Epithelial cell of prostate (primary cell): ENCODE data around the gene SORCS2.

Experiments used
- DNase-seq: peaks from one replicate; pipeline ENCODE4 v3.0.0-alpha.2; 2011; ENCODE audit warnings: low read depth, low spot score
- H3K27ac ChIP-seq: fragments of 450-650 bp; 2 replicates; pipeline ENCODE4 v1.5.1; 2017; ENCODE audit warnings: mild to moderate bottlenecking

The SORCS2 gene

DNA sequence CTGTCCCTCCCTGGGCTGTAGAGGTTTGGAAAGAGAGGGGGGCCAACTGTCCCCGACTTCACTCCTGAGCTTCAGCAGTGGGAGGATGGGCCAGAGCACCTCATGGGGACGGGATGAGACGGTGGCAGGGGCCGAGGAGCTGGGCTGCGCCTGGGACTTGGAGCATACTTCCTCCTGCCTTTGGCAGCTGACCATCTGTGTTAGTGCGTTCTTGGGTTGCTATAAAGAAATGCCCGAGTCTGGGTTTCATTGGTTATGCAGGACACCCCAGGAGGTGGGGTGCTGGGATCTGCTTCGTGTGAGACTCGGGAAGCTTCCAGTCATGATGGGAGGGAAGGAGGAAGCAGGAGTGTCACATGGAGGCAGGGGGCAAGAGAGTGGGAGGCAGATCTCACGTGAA lies 235.0 kb downstream of the SORCS2 start:
- no peak overlapping the region for H3K27ac ChIP-seq
- DNase-seq: no peak

DNA sequence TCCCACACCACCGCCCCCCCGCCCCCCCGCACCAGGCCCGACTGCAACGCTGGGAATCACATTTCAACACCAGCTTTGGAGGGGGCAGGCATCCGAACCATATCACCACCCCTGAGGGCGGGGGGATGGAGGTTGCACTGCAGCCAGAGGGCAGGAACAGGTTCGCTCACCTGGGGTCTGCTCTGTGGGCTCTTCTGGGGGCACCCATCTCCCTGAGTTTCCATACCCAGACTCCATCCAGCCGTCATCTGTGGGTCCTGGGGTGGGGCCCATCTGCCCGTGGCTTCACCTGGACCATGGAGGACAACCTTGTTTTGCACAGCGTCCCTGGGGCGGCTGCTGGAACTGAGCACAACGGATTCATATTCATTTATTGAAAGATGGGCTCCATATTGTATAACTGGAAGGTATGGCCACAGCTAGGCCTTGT lies 235.5 kb downstream of the SORCS2 start:
- no peak overlapping the region for H3K27ac ChIP-seq

DNA sequence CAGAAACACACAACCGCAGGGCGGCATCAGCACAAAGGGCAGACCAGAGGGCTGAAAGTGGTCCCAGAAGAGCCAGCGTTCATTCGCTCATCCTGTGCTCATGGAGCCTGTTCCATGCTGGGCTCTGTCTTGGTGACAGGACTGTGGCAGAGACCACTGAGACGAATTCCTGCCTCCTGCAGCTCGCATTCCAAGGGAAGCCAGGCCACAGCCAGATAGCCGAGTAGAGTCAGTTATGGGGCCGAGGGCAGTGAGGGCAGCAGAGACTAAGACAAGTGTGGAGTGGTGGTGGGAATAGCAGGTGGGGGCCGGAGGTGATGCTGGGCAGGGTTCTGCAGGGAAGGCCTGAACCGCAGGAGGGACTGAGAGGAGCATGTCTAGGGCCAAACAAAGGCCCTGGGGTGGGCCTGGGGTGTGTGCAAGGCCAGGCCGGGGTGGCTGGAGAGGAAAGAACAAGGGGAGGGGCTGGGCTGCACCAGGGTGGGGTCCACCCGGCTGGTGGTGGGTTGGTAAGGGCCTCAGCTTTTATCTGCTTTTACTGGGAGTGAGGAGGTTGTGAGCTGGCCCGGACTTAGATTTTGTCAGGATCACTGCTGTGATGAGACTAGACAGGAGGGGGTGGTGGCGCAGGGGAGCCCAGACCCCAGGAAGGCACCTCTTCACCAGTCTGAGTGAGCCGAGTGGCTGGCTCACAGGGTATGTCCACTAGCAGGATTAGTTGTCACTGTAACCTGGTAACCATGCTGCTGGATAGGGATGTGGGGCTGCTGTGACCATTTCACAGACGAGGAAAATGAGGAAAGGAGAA lies 236.1 kb downstream of the SORCS2 start:
- DNase-seq: no peak
- H3K27ac ChIP-seq: no peak overlapping the region

More for the DNA sequence above, 235.5 kb downstream of the SORCS2 start:
- DNase-seq: no peak

DNA sequence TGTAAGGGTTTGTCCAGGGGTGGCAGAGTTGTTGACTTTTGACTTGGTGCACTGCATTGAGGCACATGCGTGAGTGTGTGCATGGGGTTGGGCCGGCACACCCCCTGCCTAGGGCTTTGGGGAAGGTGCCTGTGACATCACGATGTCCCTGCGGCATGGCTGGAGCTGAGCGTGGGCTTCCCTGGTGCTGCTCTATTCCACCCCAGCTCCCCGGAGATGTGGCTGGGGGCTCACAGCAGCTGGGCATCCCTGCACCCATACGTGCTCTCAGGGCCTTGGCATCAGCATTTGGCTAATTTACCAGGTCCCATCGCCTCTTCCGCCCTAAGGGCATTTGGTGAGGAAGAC lies 236.7 kb downstream of the SORCS2 start:
- no peak overlapping the region for H3K27ac ChIP-seq
- DNase-seq: no peak

DNA sequence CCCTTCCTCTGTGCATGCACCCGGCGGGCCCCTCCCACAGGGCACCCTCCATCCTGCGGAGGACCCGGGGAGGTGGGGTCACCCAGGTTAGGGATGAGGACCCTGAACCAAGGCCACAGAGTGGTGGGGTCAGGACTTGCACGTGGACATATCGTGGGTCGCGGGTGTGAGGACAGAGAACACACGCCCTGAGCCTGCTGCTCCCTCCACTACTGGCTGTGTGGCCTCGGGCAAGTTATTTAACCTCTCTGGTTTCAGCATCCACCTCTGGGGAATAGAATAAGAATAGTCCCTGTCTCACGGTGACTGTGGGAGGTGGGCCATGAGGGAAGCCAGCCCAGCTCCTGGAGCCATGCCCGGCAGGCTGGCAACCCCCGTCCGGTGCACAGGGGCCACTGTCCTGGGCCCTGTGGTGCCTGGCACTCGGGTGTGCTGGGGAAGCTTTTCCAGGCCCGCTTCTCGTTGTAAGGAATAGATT lies 237.3 kb downstream of the SORCS2 start:
- no peak for DNase-seq
- no peak overlapping the region for H3K27ac ChIP-seq

DNA sequence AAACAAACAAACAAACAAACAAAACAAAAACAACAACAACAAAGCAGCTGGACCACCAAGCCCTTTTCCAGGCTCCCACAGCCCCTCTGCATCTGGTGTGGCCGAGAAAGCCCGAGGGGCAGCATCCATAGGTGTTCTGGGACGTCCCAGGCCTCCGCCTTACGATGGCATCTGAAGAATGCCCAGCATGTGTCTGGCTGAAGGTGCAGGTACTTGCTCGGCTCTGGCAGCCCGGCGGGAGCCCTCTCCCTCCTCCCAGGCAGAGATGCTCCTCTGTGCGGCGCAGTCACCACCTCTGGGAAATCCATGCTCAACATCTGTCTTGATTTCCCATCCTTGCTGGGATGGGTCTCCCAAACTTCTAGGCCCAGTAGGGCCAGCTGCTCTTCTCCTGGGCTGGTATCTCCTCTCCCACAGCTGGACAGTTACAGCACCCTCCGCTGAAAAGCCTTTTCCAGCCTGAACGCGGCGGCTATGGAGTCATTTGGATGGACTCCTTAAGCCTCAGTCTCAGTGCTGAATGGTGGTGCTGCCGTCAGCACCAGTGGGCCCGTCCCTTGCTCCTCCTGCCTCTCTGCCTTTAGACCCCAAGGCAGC lies 238.1 kb downstream of the SORCS2 start:
- no peak for DNase-seq
- no peak overlapping the region for H3K27ac ChIP-seq

DNA sequence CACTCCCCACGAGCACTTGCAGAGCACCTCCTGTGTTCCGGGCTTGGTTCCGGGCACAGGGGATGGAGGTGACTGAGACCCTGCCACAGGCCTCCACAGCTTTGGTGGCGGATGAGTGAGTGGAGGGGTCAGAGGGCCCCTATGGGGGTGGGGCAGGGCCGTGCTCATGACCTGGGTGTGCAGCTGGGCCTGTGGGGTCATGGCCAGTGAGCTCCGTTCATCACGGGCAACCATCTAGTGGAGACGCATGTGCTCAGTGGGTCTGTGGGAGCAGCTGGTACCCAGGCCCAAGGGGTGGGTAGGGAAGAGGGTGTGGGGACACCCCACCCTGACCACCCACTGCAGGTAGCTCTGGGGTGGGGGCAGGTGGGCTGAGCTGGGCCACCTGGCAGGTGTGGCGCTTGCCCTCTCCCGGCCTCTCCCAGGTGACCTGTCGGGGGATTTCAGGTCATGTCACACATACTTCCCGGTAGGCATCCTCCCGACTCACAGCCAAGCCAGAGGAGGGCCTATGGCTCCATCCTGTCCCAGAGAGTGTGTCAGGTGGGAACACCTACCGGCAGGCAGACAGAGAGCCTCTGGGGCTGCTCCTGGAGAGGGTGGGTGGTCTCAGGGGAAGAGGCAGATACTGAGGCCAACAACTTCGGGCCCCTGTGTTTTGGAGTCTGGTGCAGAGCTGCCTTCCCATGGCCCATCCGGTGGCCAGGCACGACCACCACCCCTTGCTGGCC lies 238.8 kb downstream of the SORCS2 start:
- H3K27ac ChIP-seq: no peak overlapping the region
- DNase-seq: no peak

DNA sequence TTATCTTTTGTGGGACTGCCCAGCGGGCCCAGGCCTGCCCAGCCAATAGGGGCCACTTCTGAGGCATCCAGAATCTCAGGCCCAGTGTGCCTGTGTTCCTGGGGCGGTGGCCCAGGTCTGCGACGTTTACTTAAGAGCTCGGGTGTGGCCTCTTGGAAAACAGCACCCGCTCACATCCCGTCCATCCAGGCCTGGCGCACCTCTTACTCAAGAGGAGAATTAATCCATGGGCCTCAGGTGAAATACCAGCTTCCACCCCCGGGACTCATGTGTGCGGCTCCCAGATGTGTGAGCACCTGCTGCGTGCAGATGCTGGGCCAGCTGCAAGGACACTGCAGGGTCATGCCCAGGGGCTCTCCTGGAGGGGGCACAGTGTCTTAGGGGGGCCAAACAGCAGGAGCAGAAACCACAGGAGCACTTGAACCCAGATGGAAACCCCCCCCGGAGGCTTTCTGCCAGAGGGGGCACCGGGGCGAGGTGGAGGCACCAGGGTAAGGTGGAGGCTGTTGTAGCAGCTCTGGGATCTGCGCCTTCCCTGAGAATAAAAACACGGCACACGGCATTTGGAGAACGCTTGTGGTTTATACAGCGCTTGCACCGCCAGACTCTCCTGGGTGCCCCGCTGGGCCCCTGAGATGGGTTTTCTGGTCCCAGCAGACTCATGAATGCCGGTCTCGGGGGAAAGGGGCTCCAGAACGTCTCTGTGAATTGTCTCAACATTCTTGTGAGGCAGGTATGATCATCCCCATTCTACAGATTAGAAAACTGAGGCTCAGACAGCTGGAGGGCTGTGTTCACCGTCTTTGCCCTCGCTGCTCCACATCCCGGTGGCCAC lies 239.6 kb downstream of the SORCS2 start:
- H3K27ac ChIP-seq: no peak overlapping the region
- no peak for DNase-seq

DNA sequence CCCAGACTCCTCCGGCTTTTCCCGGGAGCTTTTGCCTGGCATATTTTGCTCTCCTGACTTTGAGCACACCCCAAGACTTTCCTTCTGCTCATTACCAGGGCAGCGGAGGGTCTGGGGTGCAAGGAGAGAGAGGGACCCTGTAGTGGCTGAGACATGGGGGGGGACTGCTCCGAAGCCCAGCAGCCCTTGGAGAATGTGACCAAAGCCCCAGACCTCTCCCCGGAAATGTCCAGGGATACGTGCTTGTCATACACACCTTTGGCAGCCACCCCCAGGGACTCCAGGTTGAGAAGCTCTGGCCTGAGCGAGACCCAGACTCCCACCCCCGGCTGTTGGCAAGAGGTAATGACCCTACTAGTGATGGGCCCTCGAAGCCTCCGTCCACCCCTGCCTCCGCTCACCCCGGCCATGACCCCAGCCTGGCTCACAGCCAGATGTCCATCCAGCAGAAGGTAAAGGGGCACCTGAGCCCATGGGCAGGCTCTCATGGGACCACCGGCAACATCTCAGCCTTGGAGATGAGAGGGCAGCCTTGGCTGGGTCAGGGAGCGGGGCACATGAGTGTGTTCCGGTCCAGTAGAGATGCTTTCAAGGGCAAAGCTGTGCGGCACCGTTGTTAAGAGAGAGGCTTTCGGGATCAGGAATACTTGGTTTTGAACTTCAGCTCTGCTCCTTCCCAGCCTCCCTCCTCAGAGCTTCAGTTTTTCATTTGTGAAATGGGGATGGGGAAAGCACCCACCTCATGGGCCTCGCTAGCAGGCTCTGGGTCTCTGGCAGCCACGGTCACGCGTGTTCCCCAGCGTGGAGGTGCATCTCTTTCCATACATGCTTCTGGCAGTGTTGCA lies 240.4 kb downstream of the SORCS2 start:
- no peak overlapping the region for H3K27ac ChIP-seq
- DNase-seq: no peak

DNA sequence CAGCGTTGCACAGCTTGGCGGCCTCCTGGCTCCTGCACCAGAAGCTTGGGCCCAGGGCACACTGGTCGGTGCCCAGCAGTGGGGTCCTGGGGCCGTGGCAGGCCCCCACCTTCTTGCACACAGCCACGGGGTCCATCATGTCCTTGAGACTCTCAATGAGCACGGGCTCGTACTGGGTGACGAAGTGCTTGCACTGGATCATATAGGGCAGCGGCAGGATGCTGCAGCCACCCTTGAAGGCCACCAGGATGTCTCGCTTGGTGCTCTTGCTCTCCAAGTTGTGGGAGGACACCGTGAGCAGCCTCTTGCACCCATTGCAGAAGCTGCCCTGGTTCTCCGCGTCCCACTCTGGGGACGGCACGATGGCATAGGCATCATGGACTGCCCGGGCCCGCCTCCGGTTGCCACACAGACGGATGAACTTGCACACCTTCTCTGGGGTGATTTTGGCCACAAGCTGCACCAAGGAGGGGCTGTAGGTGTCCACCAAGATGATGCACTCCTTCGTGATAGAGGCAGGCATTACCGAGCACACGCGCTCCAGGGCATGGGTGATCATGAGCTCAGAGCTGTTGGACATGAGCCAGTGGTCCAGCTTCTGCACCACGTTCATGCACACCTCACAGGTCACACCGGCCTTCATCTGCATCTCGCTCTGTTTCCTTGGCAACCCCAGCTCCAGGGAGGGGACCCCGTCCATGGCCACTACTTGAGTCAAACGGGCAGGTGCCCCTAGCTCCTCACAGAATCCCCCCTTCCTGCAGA lies 241.2 kb downstream of the SORCS2 start:
- H3K27ac ChIP-seq: no peak overlapping the region
- DNase-seq: no peak

DNA sequence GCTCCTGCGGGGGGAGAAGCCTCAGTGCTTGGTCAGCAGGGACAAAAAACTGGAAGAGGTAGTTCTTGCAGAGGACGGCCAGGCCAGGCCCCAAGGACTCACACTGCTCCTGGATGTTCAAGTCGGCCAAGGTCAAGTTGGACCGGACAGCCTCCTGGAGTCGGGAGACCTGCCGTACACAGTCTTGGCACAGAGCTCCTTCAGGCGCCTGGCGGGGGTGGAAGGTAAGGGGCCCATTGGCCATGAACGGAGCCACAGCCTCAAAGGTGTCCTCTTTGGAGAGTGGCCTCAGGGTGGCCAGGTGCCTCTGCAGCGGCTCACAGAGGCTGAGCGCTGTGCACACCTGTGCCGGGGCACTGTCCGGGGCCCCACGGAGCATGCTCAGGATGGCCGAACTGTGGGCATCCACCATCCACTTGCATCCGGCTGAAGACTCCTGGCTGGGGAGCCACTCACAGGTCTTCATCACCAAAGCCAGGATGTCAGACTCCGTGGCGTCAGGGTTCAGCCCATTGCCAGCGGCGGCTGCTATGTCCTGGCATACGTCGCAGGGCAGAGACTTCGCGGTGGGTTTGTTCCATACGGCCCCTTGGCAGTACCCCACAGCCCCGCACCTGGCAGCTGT lies 241.9 kb downstream of the SORCS2 start:
- no peak overlapping the region for H3K27ac ChIP-seq
- DNase-seq: no peak

DNA sequence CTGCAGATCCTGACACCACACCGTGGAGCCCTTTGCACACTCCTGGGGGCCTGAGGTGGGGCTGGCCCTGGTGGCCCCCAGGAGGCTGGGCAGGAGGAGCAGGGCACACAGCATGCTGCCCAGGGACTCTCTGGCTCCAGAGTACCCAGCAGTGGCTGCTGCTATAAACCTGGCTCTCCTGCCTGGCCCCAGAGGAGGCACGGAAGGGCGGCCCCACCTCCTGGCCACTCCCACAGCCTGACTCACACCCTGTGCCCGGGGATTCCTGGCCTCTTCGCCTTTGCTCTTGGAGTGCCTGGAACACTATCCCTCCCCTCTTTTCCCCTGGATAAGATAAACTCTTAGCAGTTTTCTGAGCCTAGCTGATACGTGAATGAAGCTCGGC lies 242.4 kb downstream of the SORCS2 start, which contains the start of gene PSAPL1:
PSAPL1 (minus strand) TSS at position 165 of the 385 bp plus-strand sequence; CDS start at position 114, 51 bp downstream.
- DNase-seq: no peak
- no peak within 1 kb of the TSS for H3K27ac ChIP-seq

DNA sequence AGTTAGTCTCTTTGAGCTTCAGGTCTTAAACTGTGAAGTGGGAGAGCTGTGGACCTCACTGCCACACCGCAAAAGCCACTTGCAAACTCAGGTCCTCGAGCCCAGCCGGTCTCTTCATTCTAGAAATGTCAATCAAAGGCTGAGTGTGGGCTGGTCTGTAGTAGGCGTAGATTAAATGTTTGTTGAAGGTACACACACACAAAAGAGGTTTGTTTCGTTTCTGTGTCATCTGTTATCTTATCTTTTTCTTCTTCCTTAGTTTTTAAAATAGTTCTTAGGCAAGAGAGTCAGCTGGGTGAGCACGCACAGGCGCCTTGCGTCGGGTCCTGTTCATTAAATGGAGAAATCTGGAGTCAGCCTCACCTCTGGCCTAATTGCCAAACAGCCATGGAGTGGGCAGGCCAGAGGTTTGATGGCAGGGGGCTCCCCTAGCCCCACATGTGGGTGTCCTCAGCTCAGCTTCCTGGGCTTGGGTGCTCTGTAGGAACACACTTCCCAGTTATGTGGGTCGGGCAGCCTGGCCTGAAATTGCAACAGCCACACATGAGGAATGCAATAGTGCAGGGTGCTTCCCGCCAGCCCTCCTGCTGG lies 243.2 kb downstream of the SORCS2 start:
- no peak for DNase-seq
- no peak overlapping the region for H3K27ac ChIP-seq

DNA sequence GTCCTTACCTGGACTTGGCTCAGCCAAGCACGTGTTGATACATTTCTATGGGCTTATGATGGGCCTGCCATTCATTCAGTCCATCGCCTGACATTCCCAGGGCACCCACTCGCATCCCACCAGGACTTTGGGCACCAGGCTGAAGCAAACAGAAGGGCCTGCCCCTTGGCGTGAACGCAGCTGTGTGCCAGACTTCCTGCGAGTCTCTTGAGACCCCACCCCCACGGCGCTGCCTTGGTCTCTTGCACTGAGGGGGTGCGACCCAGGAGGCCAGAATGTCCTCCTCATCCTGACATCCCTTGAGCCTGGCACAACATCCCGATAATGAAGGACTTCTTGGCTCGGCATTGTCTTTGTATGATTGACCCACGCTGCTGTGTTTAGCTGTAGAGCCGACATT lies 243.9 kb downstream of the SORCS2 start:
- H3K27ac ChIP-seq: no peak overlapping the region
- no peak for DNase-seq

DNA sequence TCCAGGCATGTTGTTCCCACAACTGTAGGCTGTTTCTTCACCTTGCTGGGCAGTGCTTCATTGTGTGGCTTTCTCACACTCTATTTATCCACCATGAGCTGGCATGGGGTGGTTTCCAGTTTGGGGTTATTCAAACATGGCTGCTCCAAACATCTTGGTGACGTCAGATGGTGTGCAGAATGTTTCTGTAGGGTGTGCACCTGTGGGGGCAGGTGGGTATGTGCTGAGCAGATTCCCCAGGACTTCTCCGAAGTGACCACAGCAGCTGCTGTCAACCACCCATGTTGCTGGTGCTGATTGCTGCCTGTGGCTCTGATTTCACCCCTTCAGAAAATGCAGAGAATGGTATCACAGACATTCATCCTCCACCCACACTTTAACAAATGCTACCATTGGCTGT lies 247.4 kb downstream of the SORCS2 start:
- DNase-seq: no peak
- H3K27ac ChIP-seq: no peak overlapping the region

DNA sequence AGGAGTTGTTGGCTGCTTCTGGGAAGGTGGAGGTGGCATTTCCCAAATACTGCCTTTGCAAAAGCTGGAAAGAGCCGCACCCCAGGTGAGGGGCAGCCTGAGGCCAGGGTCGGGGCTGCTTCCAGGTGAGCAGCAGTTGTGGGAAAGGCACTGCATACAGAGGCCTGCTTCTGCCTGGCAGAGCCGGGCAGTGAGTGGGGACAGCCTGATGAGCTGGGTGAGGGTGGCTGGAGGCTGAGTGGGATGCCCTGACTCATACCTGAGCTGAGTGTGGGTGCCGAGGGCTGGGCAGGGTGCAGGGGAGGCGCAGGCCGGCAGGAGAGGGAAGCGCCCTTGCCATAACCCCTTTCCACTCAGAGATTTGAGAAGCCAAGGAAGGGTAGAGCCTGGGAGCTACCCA lies 248.9 kb downstream of the SORCS2 start:
- no peak overlapping the region for H3K27ac ChIP-seq
- no peak for DNase-seq

DNA sequence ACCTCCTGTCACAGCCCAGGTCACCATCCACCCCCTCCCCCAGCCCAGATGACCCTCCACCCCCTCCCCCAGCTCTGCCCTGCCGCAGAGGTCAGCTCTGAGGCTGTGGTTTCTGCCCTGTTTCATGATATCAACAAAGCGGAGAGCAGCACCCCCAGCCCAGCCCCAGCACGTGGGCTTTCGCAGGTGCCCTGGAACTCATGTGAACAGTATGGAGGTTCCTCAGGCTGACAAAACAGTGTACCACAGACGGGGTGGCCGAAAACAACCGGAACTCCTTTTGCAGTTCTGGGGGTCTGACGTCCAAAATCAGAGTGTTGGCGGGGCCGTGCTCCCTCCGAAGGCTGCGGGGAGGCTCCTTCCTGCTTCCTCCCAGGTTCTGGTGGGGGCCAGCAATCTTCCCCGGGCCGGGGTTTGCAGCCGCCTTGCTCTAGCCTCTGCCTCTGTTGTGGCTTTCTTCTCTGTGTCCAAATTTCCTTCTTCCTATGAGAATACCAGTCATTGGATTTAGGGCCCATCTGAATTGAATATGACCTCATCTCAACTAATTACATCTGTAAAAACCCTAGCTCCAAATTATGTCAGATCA lies 250.3 kb downstream of the SORCS2 start:
- H3K27ac ChIP-seq: no peak overlapping the region
- DNase-seq: no peak

DNA sequence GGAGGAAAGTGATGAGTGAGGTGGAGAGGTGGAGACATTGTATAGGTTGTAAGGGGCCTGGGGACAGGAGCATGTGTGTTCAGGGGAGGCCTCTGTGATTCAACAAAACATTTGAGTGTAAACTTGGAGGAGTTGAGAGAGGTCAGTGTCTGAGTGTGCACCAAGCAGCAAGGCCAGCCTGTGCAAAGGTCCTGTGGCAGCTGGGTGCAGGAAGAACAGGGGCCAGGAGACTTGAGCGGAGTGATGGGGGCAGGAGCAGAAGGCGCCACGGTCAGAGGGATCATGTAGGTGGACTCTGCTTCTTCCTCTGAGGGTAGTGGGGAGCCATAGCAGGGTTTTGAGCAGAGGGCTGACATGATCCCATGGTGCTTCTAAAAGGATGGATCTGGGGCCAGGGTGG lies 252.0 kb downstream of the SORCS2 start:
- H3K27ac ChIP-seq: no peak overlapping the region
- no peak for DNase-seq
